Measurements from ENCODE around the gene ATP13A3. TPM values are rescaled to one million over a fixed set of nuclear protein-coding genes. Genes with fewer than 3 reads are reported as not detected.

The ATP13A3 gene
- total and polyA plus RNA-seq, 4 donors = 33.6 to 257 (median 56.4) TPM

- H3K9me3 ChIP-seq (ENCODE audit: control insufficient read depth in 4 of 4, low read length in 3 of 4) = no peaks in the 10 kb centered on the region
- peaks cover 0 to 8% (median 4%) of the 10 kb centered on the region in 4 donors for H3K4me1 ChIP-seq (ENCODE audit: control insufficient read depth in 4 of 4, insufficient read depth in 4 of 4, low read length in 3 of 4)
- no peak overlapping the region for H3K27ac ChIP-seq (ENCODE audit: low read depth in 1 of 2, low read length in 2 of 2)
- no peak for DNase-seq (ENCODE audit: low spot score)
- H3K36me3 ChIP-seq (ENCODE audit: control insufficient read depth in 4 of 4, insufficient read depth in 3 of 4, low read depth in 1 of 4, low read length in 3 of 4) = no peaks in the 10 kb centered on the region
- H3K27me3 ChIP-seq (ENCODE audit: control insufficient read depth in 4 of 4, insufficient read depth in 4 of 4, low read length in 3 of 4) = no peaks in the 10 kb centered on the region
- H3K9ac ChIP-seq (ENCODE audit: low read depth in 1 of 2, low read length in 2 of 2) = no peak overlapping the region
- H3K4me3 ChIP-seq (ENCODE audit: low read depth in 1 of 3, low read length in 3 of 3) = no peak overlapping the region
- no peak for TF ChIP-seq FOXA2 (IDR thresholded peaks at IDR 0.05)
- no peak for TF ChIP-seq MAX (IDR thresholded peaks at IDR 0.05)
- TF ChIP-seq ATF3 (IDR thresholded peaks at IDR 0.05) = no peak
- no peak for TF ChIP-seq EGR1 (IDR thresholded peaks at IDR 0.05; ENCODE audit: low read depth in 2 of 2)
- no peak for TF ChIP-seq HNF4G (IDR thresholded peaks at IDR 0.05)
- TF ChIP-seq TAF1 (conservative IDR thresholded peaks at IDR 0.05) = no peak
- TF ChIP-seq, protein P1, sequence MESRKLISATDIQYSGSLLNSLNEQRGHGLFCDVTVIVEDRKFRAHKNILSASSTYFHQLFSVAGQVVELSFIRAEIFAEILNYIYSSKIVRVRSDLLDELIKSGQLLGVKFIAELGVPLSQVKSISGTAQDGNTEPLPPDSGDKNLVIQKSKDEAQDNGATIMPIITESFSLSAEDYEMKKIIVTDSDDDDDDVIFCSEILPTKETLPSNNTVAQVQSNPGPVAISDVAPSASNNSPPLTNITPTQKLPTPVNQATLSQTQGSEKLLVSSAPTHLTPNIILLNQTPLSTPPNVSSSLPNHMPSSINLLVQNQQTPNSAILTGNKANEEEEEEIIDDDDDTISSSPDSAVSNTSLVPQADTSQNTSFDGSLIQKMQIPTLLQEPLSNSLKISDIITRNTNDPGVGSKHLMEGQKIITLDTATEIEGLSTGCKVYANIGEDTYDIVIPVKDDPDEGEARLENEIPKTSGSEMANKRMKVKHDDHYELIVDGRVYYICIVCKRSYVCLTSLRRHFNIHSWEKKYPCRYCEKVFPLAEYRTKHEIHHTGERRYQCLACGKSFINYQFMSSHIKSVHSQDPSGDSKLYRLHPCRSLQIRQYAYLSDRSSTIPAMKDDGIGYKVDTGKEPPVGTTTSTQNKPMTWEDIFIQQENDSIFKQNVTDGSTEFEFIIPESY (IDR thresholded peaks at IDR 0.05) = no peak
- TF ChIP-seq, protein P2, sequence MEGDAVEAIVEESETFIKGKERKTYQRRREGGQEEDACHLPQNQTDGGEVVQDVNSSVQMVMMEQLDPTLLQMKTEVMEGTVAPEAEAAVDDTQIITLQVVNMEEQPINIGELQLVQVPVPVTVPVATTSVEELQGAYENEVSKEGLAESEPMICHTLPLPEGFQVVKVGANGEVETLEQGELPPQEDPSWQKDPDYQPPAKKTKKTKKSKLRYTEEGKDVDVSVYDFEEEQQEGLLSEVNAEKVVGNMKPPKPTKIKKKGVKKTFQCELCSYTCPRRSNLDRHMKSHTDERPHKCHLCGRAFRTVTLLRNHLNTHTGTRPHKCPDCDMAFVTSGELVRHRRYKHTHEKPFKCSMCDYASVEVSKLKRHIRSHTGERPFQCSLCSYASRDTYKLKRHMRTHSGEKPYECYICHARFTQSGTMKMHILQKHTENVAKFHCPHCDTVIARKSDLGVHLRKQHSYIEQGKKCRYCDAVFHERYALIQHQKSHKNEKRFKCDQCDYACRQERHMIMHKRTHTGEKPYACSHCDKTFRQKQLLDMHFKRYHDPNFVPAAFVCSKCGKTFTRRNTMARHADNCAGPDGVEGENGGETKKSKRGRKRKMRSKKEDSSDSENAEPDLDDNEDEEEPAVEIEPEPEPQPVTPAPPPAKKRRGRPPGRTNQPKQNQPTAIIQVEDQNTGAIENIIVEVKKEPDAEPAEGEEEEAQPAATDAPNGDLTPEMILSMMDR (IDR thresholded peaks at IDR 0.05; ENCODE audit: low read depth, low read length, missing input control) = no peak
- TF ChIP-seq JUND (IDR thresholded peaks at IDR 0.05) = no peak
- no peak for TF ChIP-seq FOXA1 (IDR thresholded peaks at IDR 0.05)
- no peak for TF ChIP-seq HNF4A (conservative IDR thresholded peaks at IDR 0.05)
- no peak for TF ChIP-seq GABPA (IDR thresholded peaks at IDR 0.05 in 1 of 2, conservative IDR thresholded peaks at IDR 0.05 in 1 of 2)
- TF ChIP-seq SP1 (IDR thresholded peaks at IDR 0.05) = no peak
- TF ChIP-seq YY1 (IDR thresholded peaks at IDR 0.05) = no peak
- no peak for TF ChIP-seq RXRA (IDR thresholded peaks at IDR 0.05)
- WGBS = 80% methylated on average over 7 of the region's 7 CpGs
Observed at GRCh38 chr3:194355379-194355778, 131.4 kb downstream of the ATP13A3 start.

DNA sequence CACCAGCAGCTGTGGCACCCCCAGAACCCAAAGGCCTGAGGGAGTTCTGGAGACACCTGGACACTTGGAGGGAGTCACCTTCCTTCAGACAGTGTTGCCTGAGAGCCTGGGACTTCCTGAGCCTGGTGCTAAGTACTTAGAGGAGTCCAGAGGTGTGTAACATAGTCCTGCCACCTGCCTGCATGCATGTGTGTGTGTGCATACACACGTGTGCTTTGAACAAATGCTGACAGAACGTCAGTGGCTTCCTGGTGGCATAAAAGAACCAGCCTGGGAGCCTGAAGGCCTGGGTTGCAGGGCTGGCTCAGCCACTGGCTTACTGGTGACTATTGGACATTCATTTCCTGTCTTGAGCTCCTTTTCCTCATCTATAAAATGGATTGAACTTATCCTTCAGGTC is 132.5 kb downstream of the ATP13A3 start:
- no peaks in the 10 kb centered on the region for H3K27me3 ChIP-seq (ENCODE audit: control insufficient read depth in 4 of 4, insufficient read depth in 4 of 4, low read length in 3 of 4)
- no peak overlapping the region for H3K27ac ChIP-seq (ENCODE audit: low read depth in 1 of 2, low read length in 2 of 2)
- TF ChIP-seq RAD21 (IDR thresholded peaks at IDR 0.05) (no peak), REST (IDR thresholded peaks at IDR 0.05) (no peak), JUND (IDR thresholded peaks at IDR 0.05) (no peak), HNF4A (conservative IDR thresholded peaks at IDR 0.05) (no peak)
- H3K4me1 ChIP-seq (ENCODE audit: control insufficient read depth in 4 of 4, insufficient read depth in 4 of 4, low read length in 3 of 4) = peaks cover 0 to 11% (median 4%) of the 10 kb centered on the region in 4 donors
- DNase-seq (ENCODE audit: low spot score) = no peak
- no peaks in the 10 kb centered on the region for H3K9me3 ChIP-seq (ENCODE audit: control insufficient read depth in 4 of 4, low read length in 3 of 4)
- WGBS = 82% methylated on average over 2 of the region's 2 CpGs
- H3K36me3 ChIP-seq (ENCODE audit: control insufficient read depth in 4 of 4, insufficient read depth in 3 of 4, low read depth in 1 of 4, low read length in 3 of 4) = peaks cover 0 to 2% (median 0%) of the 10 kb centered on the region in 4 donors
- H3K9ac ChIP-seq (ENCODE audit: low read depth in 1 of 2, low read length in 2 of 2) = no peak overlapping the region
- H3K4me3 ChIP-seq (ENCODE audit: low read depth in 1 of 3, low read length in 3 of 3) = no peak overlapping the region

Small RNAs within 50 kb of the gene (small RNA-seq; reads per million reads assigned to genes)
- gene AC108676.2 (not detected), gene RNU6-1101P (not detected)

Other genes with a start within 250 kb of the ATP13A3 start
- 10 to 100 TPM; 20.4 to 87.9 TPM for gene CPN2, start 135.7 kb downstream of the ATP13A3 start, total RNA-seq
- gene CPN2, start 135.7 kb downstream of the ATP13A3 start, polyA plus RNA-seq = 100 to 1,000 TPM; 169 to 196 TPM
- under 1 TPM in 1 of 2 donors, not detected in 1; 0.08 TPM for gene LRRC15, start 117.3 kb downstream of the ATP13A3 start, total RNA-seq
- under 1 TPM; 0.03 to 0.05 TPM for gene LRRC15, start 117.3 kb downstream of the ATP13A3 start, polyA plus RNA-seq
- 1 to 10 TPM in 1 of 2 donors, under 1 TPM in 1; 0.17 to 3.3 TPM for gene GP5, start 87.7 kb downstream of the ATP13A3 start, total RNA-seq
- gene GP5, start 87.7 kb downstream of the ATP13A3 start, polyA plus RNA-seq = under 1 TPM; 0.03 to 0.15 TPM
- 1 to 10 TPM; 3.4 to 5.0 TPM for gene TMEM44, start 146.4 kb upstream of the ATP13A3 start, total RNA-seq
- 1 to 10 TPM; 1.8 to 3.0 TPM for gene TMEM44, start 146.4 kb upstream of the ATP13A3 start, polyA plus RNA-seq
- gene LSG1, start 185.2 kb upstream of the ATP13A3 start, total RNA-seq = 10 to 100 TPM; 21.3 to 38.5 TPM
- gene LSG1, start 185.2 kb upstream of the ATP13A3 start, polyA plus RNA-seq = 10 to 100 TPM; 13.6 to 22.8 TPM
- gene FAM43A, start 198.9 kb upstream of the ATP13A3 start, total RNA-seq = 1 to 10 TPM; 3.0 to 3.7 TPM
- 1 to 10 TPM in 1 of 2 donors, under 1 TPM in 1; 0.83 to 4.9 TPM for gene FAM43A, start 198.9 kb upstream of the ATP13A3 start, polyA plus RNA-seq